Erythroblast (primary cell): Measurements from ENCODE around the gene SPX.

Experiments used
- GATA1 ChIP-seq: IDR thresholded peaks from 2 replicates; pipeline ENCODE4 v1.6.1; 2011; ENCODE audit warnings: low read depth, mild to moderate bottlenecking, control low read depth, low read length, moderate library complexity
- POLR2A ChIP-seq: IDR thresholded peaks from 2 replicates; pipeline ENCODE4 v1.6.1; 2011; ENCODE audit warnings: mild to moderate bottlenecking, low read length

DNA sequence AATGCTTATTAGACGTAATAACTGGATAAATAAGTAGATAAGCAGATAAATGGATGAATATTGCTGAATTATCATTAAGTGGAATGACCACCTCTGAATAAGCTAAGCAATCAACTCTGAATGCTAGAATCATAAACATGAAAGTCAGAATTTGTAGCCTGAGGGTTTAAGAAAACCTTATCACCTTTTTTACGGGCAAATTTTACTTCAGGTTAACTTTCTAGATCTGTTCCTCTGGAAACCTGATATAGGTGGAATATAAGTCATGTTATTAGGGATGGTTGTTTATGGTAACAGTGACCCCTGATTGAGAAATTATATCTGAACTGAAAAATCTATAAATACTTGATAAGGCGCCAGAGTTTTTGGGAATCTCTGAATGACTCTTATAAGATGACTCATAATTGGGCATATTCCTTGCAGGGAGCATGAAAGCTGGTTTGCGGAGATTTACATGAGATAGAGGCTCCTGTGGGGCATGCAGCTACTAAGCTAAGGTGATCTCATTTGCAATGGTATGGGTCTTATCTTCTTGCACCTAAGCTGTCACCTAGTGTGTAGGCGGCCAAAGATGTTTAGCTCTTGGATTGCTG, 12.1 kb downstream of the SPX start:
- TF ChIP-seq POLR2A (no peak), GATA1 (no peak)
